ENCODE measurements around the gene ABCF3. TPM values are rescaled to one million over a fixed set of nuclear protein-coding genes. Genes with fewer than 3 reads are reported as not detected.

Gene ABCF3
- total RNA-seq, 1 donor from 2014 or later: 94.0 TPM

GRCh38 chr3:184242297-184242685, 56.3 kb downstream of the ABCF3 start:
- H3K4me1 ChIP-seq: peaks cover 13% of the 10 kb centered on the region
- H3K36me3 ChIP-seq: peaks cover 0 to 32% of the 10 kb centered on the region in 2 donors
- no peaks in the 10 kb centered on the region for H3K9me3 ChIP-seq
- no peak overlapping the region for H3K27ac ChIP-seq
- H3K27me3 ChIP-seq: no peaks in the 10 kb centered on the region
- TF ChIP-seq POLR2AphosphoS5 (IDR thresholded peaks at IDR 0.05; ENCODE audit: insufficient read depth in 1 of 2, low read depth in 1 of 2) (no peak), CTCF (IDR thresholded peaks at IDR 0.05) (no peak), POLR2A (IDR thresholded peaks at IDR 0.05) (no peak)
- no peak overlapping the region for H3K4me3 ChIP-seq
- no peak for DNase-seq (ENCODE audit: extremely low spot score in 2 of 2)
- intact Hi-C loops (cut with DNase I): loop anchor here (10.0 kb wide), 1 partner anchor 347 kb away; no protein-coding TSS in a partner anchor

MicroRNA genes within 50 kb of the gene (microRNA counts, 767-probe panel; counts per million panel counts)
- 238 to 261 counts per million in 2 donors for microRNA hsa-miR-1224-3p
- microRNA hsa-miR-1224-5p: 238 to 261 counts per million in 2 donors

Small RNA genes lying within 50 kb of the gene (microRNA-seq; reads per million reads assigned to microRNA genes)
- gene MIR1224 (ENCODE audit: borderline number of aligned reads, borderline replicate concordance): not detected

Small RNA genes lying within 50 kb of the gene (small RNA-seq; reads per million reads assigned to genes)
- gene MIR1224: 0.26 reads per million

Other genes starting within 250 kb of the ABCF3 start
- 67.5 TPM for gene ABCC5, start 168.3 kb upstream of the ABCF3 start, total RNA-seq
- gene HTR3D, start 154.5 kb upstream of the ABCF3 start, total RNA-seq: not detected
- gene HTR3C, start 133.2 kb upstream of the ABCF3 start, total RNA-seq: not detected
- not detected for gene HTR3E, start 89.1 kb upstream of the ABCF3 start, total RNA-seq
- 30.2 TPM for gene EIF2B5, start 50.8 kb upstream of the ABCF3 start, total RNA-seq
- 39.0 TPM for gene DVL3, start 30.8 kb upstream of the ABCF3 start, total RNA-seq
- gene AP2M1, start 11.3 kb upstream of the ABCF3 start, total RNA-seq: 223 TPM
- gene VWA5B2, start 43.4 kb downstream of the ABCF3 start, total RNA-seq: 0.98 TPM
- 58.2 TPM for gene ALG3, start 62.8 kb downstream of the ABCF3 start, total RNA-seq
- gene EEF1AKMT4, start 63.5 kb downstream of the ABCF3 start, total RNA-seq: 5.6 TPM
- gene CAMK2N2, start 75.4 kb downstream of the ABCF3 start, total RNA-seq: not detected
- 1.7 TPM for gene ECE2, start 89.8 kb downstream of the ABCF3 start, total RNA-seq
- gene PSMD2, start 113.0 kb downstream of the ABCF3 start, total RNA-seq: 108 TPM
- gene EIF4G1, start 128.4 kb downstream of the ABCF3 start, total RNA-seq: 207 TPM
- 28.5 TPM for gene FAM131A, start 151.4 kb downstream of the ABCF3 start, total RNA-seq
- 8.1 TPM for gene CLCN2, start 175.4 kb downstream of the ABCF3 start, total RNA-seq
- gene POLR2H, start 175.5 kb downstream of the ABCF3 start, total RNA-seq: 64.3 TPM
- 0.74 TPM for gene THPO, start 192.0 kb downstream of the ABCF3 start, total RNA-seq
- gene CHRD, start 193.9 kb downstream of the ABCF3 start, total RNA-seq: 32.7 TPM

Measured in vagina (tissue), 2 donors.